Measurements from ENCODE around the gene BAG3.
"Not testable (repeated sequence)": the region's sequence is repeated elsewhere in the genome, so short reads cannot be mapped to it uniquely, and the experiment has no call there.

The BAG3 gene

DNA sequence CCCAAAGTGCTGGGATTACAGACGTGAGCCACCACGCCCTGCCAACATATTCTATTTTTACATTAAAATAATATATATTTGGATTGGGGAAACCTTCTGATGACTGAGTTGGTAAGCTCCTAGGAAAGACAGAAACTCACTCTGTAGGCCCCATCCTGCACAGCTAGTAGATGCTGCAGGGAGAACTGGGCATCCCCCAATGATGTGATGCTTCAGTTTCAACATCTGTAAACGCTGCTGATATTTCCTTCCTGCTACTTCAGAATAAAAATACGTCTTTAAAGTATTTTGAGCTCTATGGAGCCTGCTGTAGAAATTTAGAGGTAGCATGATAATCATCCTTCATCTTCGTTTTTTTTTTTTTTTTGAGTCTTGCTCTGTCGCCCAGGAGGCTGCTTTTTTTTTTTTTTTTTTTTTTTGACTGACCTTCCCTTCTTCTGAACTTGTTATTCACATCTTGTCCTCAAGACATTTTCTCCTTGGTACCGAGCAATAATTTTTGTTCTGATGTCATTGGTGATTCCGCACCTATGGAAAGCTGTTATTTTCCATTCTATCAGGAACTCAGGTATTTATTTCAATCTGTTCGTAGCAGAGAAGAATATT lies 52.8 kb downstream of the BAG3 start:
- Histone ChIP-seq H3K79me2 (ENCODE audit: control insufficient read depth, low read length) (no peaks in the 10 kb centered on the region), H3K36me3 (ENCODE audit: control insufficient read depth, low read length) (0 out of 2 replicates have a peak, but pooled peaks cover 6% of the 10 kb centered on the region), H3K27ac (ENCODE audit: low read depth, low read length) (peak overlapping the region; percentile 75), H3K4me1 (ENCODE audit: control insufficient read depth, low read length) (peaks cover 92% of the 10 kb centered on the region), H3K27me3 (ENCODE audit: control insufficient read depth, low read length) (no peaks in the 10 kb centered on the region), H3F3A (ENCODE audit: control insufficient read depth, insufficient read depth) (peaks cover 32% of the 10 kb centered on the region), H3K4me2 (ENCODE audit: low read length) (peak overlapping the region; percentile 79), H4K20me1 (ENCODE audit: control insufficient read depth, insufficient read depth, low read depth, low read length) (no peaks in the 10 kb centered on the region), H3K9me2 (replicated peaks; ENCODE audit: control insufficient read depth, low read length) (no peaks in the 10 kb centered on the region), H3K4me3 (ENCODE audit: low read length) (peak overlapping the region; percentile 59), H3K9me3 (ENCODE audit: control insufficient read depth, insufficient read depth, low read length) (peaks cover 19% of the 10 kb centered on the region)
- no peak for TF ChIP-seq EZH2phosphoT487 (IDR thresholded peaks at IDR 0.05; ENCODE audit: borderline replicate concordance, low read length)
- TF ChIP-seq, protein P1, sequence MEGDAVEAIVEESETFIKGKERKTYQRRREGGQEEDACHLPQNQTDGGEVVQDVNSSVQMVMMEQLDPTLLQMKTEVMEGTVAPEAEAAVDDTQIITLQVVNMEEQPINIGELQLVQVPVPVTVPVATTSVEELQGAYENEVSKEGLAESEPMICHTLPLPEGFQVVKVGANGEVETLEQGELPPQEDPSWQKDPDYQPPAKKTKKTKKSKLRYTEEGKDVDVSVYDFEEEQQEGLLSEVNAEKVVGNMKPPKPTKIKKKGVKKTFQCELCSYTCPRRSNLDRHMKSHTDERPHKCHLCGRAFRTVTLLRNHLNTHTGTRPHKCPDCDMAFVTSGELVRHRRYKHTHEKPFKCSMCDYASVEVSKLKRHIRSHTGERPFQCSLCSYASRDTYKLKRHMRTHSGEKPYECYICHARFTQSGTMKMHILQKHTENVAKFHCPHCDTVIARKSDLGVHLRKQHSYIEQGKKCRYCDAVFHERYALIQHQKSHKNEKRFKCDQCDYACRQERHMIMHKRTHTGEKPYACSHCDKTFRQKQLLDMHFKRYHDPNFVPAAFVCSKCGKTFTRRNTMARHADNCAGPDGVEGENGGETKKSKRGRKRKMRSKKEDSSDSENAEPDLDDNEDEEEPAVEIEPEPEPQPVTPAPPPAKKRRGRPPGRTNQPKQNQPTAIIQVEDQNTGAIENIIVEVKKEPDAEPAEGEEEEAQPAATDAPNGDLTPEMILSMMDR (IDR thresholded peaks at IDR 0.05; ENCODE audit: low read depth, low read length, poor library complexity, severe bottlenecking): no peak

DNA sequence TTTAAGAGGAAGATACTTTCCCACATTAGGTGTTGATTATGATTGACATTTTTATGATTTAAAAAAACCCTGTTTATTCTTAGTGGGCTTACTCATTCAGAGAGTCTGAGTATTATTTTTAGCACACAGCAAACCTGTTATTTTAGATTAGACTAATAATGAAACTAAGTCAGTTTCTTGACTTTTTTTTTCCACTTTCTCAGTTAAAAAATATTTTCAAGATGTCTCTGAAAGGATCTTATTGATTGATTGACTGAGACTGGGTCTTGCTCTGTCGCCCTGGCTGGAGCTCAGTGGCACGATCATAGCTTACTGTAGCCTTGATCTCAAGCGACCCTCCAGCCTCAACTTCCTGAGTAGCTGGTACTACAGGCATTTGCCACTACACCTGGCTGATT lies 54.3 kb downstream of the BAG3 start:
- H3K9me2 ChIP-seq (replicated peaks; ENCODE audit: control insufficient read depth, low read length): no peaks in the 10 kb centered on the region
- H3F3A ChIP-seq (ENCODE audit: control insufficient read depth, insufficient read depth): peaks cover 32% of the 10 kb centered on the region
- 0 out of 2 replicates have a peak, but pooled peaks cover 6% of the 10 kb centered on the region for H3K36me3 ChIP-seq (ENCODE audit: control insufficient read depth, low read length)
- peaks cover 21% of the 10 kb centered on the region for H3K9me3 ChIP-seq (ENCODE audit: control insufficient read depth, insufficient read depth, low read length)
- peaks cover 86% of the 10 kb centered on the region for H3K4me1 ChIP-seq (ENCODE audit: control insufficient read depth, low read length)
- no peaks in the 10 kb centered on the region for H3K79me2 ChIP-seq (ENCODE audit: control insufficient read depth, low read length)
- H3K27me3 ChIP-seq (ENCODE audit: control insufficient read depth, low read length): no peaks in the 10 kb centered on the region
- H3K27ac ChIP-seq (ENCODE audit: low read depth, low read length): peak overlapping the region; percentile 75
- peak overlapping the region; percentile 79 for H3K4me2 ChIP-seq (ENCODE audit: low read length)
- peak overlapping the region; percentile 59 for H3K4me3 ChIP-seq (ENCODE audit: low read length)
- TF ChIP-seq, protein P1 (IDR thresholded peaks at IDR 0.05; ENCODE audit: low read depth, low read length, poor library complexity, severe bottlenecking): no peak
- TF ChIP-seq EZH2phosphoT487 (IDR thresholded peaks at IDR 0.05; ENCODE audit: borderline replicate concordance, low read length): no peak
- H4K20me1 ChIP-seq (ENCODE audit: control insufficient read depth, insufficient read depth, low read depth, low read length): no peaks in the 10 kb centered on the region

DNA sequence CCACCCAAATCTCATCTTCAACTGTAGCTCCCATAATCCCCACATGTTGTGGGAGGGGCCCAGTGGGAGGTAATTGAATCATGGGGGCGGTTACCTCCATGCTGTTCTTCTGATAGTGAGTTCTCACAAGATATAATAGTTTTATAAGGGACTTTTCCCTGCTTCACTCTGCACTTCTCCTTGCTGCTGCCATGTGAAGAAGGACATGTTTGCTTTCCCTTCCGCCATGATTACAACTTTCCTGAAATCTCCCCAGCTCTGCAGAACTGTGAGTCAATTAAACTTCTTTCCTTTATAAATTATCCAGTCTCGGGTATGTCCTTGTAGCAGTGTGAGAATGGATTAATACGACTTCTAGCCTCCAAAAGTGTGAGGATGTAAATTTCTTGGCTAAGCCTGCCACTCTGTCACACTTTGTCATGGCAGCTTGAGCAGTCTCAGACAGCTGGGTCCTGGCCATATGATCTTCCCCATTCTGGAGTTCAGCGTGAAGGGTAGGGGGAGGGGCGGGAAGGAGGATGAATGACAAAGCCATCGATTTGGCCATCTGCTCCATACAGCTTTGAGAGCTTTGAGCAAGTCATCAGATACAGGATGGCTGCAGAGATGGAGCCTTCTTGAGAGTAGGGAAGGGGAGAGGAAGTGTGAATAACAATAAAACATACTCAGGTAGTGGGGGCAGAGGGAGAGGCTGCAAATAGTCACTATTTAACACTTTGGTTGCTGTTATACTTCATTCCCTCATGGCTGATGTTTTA lies 55.5 kb downstream of the BAG3 start:
- H3K79me2 ChIP-seq (ENCODE audit: control insufficient read depth, low read length): no peaks in the 10 kb centered on the region

DNA sequence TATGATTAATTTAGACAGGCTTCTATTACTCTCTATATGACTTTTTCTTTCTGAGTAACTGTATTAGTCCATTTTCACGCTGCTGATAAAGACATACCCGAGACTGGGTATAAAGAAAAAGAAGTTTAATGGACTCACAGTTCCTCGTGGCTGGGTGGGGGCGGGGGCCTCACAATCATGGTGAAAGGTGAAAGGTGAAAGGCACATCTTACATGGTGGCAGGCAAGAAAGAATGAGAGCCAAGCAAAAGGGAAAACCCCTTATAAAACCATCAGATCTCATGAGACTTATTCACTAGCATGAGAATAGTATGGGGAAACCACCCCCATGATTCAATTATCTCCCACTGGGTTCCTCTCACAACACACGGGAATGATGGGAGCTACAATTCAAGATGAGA lies 56.2 kb downstream of the BAG3 start:
- H3K27me3 ChIP-seq (ENCODE audit: control insufficient read depth, low read length); H4K20me1 ChIP-seq (ENCODE audit: control insufficient read depth, insufficient read depth, low read depth, low read length); H3K27ac ChIP-seq (ENCODE audit: low read depth, low read length); H3K9me2 ChIP-seq (replicated peaks; ENCODE audit: control insufficient read depth, low read length); H3K4me2 ChIP-seq (ENCODE audit: low read length); H3K4me3 ChIP-seq (ENCODE audit: low read length); H3K36me3 ChIP-seq (ENCODE audit: control insufficient read depth, low read length); H3K79me2 ChIP-seq (ENCODE audit: control insufficient read depth, low read length): not testable (repeated sequence)
- Histone ChIP-seq H3K4me1 (ENCODE audit: control insufficient read depth, low read length) (peaks cover 68% of the 10 kb centered on the region), H3F3A (ENCODE audit: control insufficient read depth, insufficient read depth) (peaks cover 20% of the 10 kb centered on the region), H3K9me3 (ENCODE audit: control insufficient read depth, insufficient read depth, low read length) (peaks cover 26% of the 10 kb centered on the region)

More for the DNA sequence above, 55.5 kb downstream of the BAG3 start:
- no peak overlapping the region for H3K4me2 ChIP-seq (ENCODE audit: low read length)
- TF ChIP-seq, protein P1 (IDR thresholded peaks at IDR 0.05; ENCODE audit: low read depth, low read length, poor library complexity, severe bottlenecking): no peak
- no peak for TF ChIP-seq EZH2phosphoT487 (IDR thresholded peaks at IDR 0.05; ENCODE audit: borderline replicate concordance, low read length)
- 0 out of 2 replicates have a peak, but pooled peaks cover 6% of the 10 kb centered on the region for H3K36me3 ChIP-seq (ENCODE audit: control insufficient read depth, low read length)
- no peaks in the 10 kb centered on the region for H4K20me1 ChIP-seq (ENCODE audit: control insufficient read depth, insufficient read depth, low read depth, low read length)
- peaks cover 26% of the 10 kb centered on the region for H3K9me3 ChIP-seq (ENCODE audit: control insufficient read depth, insufficient read depth, low read length)
- H3K27ac ChIP-seq (ENCODE audit: low read depth, low read length): no peak overlapping the region
- H3K4me1 ChIP-seq (ENCODE audit: control insufficient read depth, low read length): peaks cover 74% of the 10 kb centered on the region
- no peaks in the 10 kb centered on the region for H3K9me2 ChIP-seq (replicated peaks; ENCODE audit: control insufficient read depth, low read length)
- H3K4me3 ChIP-seq (ENCODE audit: low read length): no peak overlapping the region
- H3K27me3 ChIP-seq (ENCODE audit: control insufficient read depth, low read length): no peaks in the 10 kb centered on the region
- peaks cover 24% of the 10 kb centered on the region for H3F3A ChIP-seq (ENCODE audit: control insufficient read depth, insufficient read depth)

DNA sequence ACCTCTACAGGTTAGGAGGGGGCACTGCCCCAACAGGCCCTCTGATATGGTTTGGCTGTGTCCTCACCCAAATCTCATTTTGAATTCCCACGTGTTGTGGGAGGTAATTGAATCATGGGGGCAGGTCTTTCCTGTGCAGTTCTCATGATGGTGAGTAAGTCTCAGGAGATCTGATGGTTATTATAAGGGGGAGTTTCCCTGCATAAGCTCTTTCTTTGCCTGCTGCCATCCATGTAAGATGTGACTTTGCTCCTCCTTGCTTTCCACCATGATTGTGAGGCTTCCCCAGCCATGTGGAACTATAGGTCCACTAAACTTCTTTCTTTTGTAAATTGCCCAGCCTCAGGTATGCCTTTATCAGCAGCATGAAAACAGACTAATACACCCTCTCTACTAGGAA lies 59.8 kb downstream of the BAG3 start:
- not testable (repeated sequence) for H3F3A ChIP-seq (ENCODE audit: control insufficient read depth, insufficient read depth); H3K9me2 ChIP-seq (replicated peaks; ENCODE audit: control insufficient read depth, low read length); H4K20me1 ChIP-seq (ENCODE audit: control insufficient read depth, insufficient read depth, low read depth, low read length); H3K27me3 ChIP-seq (ENCODE audit: control insufficient read depth, low read length); H3K36me3 ChIP-seq (ENCODE audit: control insufficient read depth, low read length); H3K27ac ChIP-seq (ENCODE audit: low read depth, low read length); H3K79me2 ChIP-seq (ENCODE audit: control insufficient read depth, low read length); H3K4me3 ChIP-seq (ENCODE audit: low read length); H3K4me2 ChIP-seq (ENCODE audit: low read length)
- H3K9me3 ChIP-seq (ENCODE audit: control insufficient read depth, insufficient read depth, low read length): peaks cover 26% of the 10 kb centered on the region
- peaks cover 32% of the 10 kb centered on the region for H3K4me1 ChIP-seq (ENCODE audit: control insufficient read depth, low read length)

Measured in DOHH2 (cell line).